Lower lobe of right lung (tissue), 2 donors: ENCODE data around the gene VWA8. TPM values are rescaled to one million over a fixed set of nuclear protein-coding genes. Genes with fewer than 3 reads are reported as not detected.

ENCODE experiments used
- ATAC-seq, 2 donors: fragments of 200-7000 bp; cut with Tn5 transposase; one replicate each; pipeline ENCODE4 v1.9.1; 2020 to 2022; ENCODE audit warnings: mild to moderate bottlenecking in 2 of 2, moderate library complexity in 2 of 2
- DNase-seq: peaks from one replicate; pipeline ENCODE4 v3.0.0-alpha.2; 2020
- H3K27ac ChIP-seq: fragments of 200-600 bp; one replicate; pipeline ENCODE4 v1.8.0; 2022
- H3K27me3 ChIP-seq: fragments of 200-600 bp; one replicate; pipeline ENCODE4 v1.8.0; 2022; ENCODE audit warnings: low read depth
- H3K36me3 ChIP-seq: fragments of 200-600 bp; one replicate; pipeline ENCODE4 v1.8.0; 2022; ENCODE audit warnings: mild to moderate bottlenecking
- H3K4me1 ChIP-seq: fragments of 200-600 bp; one replicate; pipeline ENCODE4 v1.8.0; 2022
- H3K4me3 ChIP-seq: fragments of 200-600 bp; one replicate; pipeline ENCODE4 v1.8.0; 2022; ENCODE audit warnings: mild to moderate bottlenecking
- H3K9me3 ChIP-seq: fragments of 200-600 bp; one replicate; pipeline ENCODE4 v1.8.0; 2022
- intact Hi-C: fragments of 100-400 bp; cut with DNase I; formaldehyde crosslinking; loops from one replicate; pipeline ENCODE4 v1.11.0; 2022
- total RNA-seq: library from RNA; stranded (reverse); fragmentation: NEBNext Ultra II Directional; extraction: Animal tissue kit (Norgen Biotek cat#: 25700); gene quantifications from one replicate; pipeline ENCODE4 v1.2.1, GENCODE V29; 2021
- TF ChIP-seq, protein P1 (sequence below): fragments of 200-600 bp; IDR thresholded peaks from one replicate; pipeline ENCODE4 v1.8.0; 2022; ENCODE audit warnings: antibody characterized with exemption, mild to moderate bottlenecking
- donor health status: DM: no; HTN: yes; CAD: no; lungs with severe emphysema.

VWA8 gene
- total RNA-seq, 1 donor from 2014 or later: 18.2 TPM

- intact Hi-C loops: no loop called here
- ATAC-seq: no peak
Measured at GRCh38 chr13:41823476-41823875, 137.4 kb downstream of the VWA8 start.

DNA sequence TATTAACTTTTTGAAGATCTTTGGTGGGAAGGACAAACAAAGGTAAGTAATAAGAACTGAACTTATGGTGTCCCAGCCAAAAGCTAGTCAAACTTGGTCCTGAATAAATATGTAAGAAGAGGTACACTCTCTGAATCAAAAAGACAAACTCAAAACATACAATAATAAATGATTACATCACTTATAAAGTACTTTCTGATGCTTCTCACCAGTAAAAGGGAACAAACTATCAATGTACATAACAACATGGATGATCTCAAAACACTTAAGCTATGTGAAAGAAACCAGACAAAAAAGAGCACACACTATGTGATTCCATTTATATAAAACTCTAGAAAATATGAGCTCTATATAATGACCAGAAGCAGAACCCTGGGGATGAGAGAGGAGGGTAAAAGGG is 138.3 kb downstream of the VWA8 start:
- Histone ChIP-seq H3K36me3 (no peaks in the 10 kb centered on the region), H3K27ac (no peak overlapping the region), H3K4me3 (no peak overlapping the region), H3K9me3 (no peaks in the 10 kb centered on the region), H3K4me1 (no peaks in the 10 kb centered on the region), H3K27me3 (no peaks in the 10 kb centered on the region)
- ATAC-seq: no peak
- TF ChIP-seq, protein P1, sequence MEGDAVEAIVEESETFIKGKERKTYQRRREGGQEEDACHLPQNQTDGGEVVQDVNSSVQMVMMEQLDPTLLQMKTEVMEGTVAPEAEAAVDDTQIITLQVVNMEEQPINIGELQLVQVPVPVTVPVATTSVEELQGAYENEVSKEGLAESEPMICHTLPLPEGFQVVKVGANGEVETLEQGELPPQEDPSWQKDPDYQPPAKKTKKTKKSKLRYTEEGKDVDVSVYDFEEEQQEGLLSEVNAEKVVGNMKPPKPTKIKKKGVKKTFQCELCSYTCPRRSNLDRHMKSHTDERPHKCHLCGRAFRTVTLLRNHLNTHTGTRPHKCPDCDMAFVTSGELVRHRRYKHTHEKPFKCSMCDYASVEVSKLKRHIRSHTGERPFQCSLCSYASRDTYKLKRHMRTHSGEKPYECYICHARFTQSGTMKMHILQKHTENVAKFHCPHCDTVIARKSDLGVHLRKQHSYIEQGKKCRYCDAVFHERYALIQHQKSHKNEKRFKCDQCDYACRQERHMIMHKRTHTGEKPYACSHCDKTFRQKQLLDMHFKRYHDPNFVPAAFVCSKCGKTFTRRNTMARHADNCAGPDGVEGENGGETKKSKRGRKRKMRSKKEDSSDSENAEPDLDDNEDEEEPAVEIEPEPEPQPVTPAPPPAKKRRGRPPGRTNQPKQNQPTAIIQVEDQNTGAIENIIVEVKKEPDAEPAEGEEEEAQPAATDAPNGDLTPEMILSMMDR: no peak
- intact Hi-C loops: no loop called here
- no peak for DNase-seq

More at GRCh38 chr13:41823476-41823875, 137.4 kb downstream of the VWA8 start:
- Histone ChIP-seq H3K27ac (no peak overlapping the region), H3K4me1 (no peaks in the 10 kb centered on the region), H3K36me3 (no peaks in the 10 kb centered on the region), H3K27me3 (no peaks in the 10 kb centered on the region), H3K9me3 (no peaks in the 10 kb centered on the region), H3K4me3 (no peak overlapping the region)
- no peak for DNase-seq
- TF ChIP-seq, protein P1: no peak

DNA sequence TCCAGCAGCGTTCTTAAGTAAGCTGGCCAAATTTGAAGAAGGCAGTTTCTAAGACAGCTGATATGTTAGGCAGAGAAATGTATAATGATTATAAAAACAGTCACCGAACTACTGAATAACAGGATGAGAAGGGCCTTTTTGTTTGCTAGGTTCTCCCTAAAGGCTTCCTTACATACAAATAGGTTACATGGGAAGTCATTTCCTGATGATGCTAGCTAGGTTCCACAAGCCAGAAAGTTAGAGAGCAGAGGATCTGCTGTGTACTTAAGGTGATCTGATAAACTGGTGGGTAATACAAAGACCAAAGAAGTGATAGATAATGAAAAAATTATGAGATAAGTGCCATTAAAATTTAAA is 139.7 kb downstream of the VWA8 start:
- no peaks in the 10 kb centered on the region for H3K36me3 ChIP-seq
- no peak for ATAC-seq
- TF ChIP-seq, protein P1: no peak
- intact Hi-C loops: no loop called here
- no peak overlapping the region for H3K4me3 ChIP-seq
- H3K27ac ChIP-seq: no peak overlapping the region
- H3K4me1 ChIP-seq: no peaks in the 10 kb centered on the region
- no peaks in the 10 kb centered on the region for H3K9me3 ChIP-seq
- no peaks in the 10 kb centered on the region for H3K27me3 ChIP-seq
- DNase-seq: no peak

- no peaks in the 10 kb centered on the region for H3K36me3 ChIP-seq
- intact Hi-C loops: no loop called here
- no peak overlapping the region for H3K4me3 ChIP-seq
- TF ChIP-seq, protein P1: no peak
- no peak overlapping the region for H3K27ac ChIP-seq
- no peak for ATAC-seq
- H3K9me3 ChIP-seq: no peaks in the 10 kb centered on the region
- no peaks in the 10 kb centered on the region for H3K4me1 ChIP-seq
- no peaks in the 10 kb centered on the region for H3K27me3 ChIP-seq
- no peak for DNase-seq
Measured at GRCh38 chr13:41820581-41821237, 140.2 kb downstream of the VWA8 start.

GRCh38 chr13:41816057-41816456 is 144.9 kb downstream of the VWA8 start:
- Histone ChIP-seq H3K4me3 (no peak overlapping the region), H3K36me3 (peaks cover 5% of the 10 kb centered on the region), H3K27me3 (no peaks in the 10 kb centered on the region), H3K4me1 (peaks cover 9% of the 10 kb centered on the region), H3K9me3 (no peaks in the 10 kb centered on the region), H3K27ac (no peak overlapping the region)
- intact Hi-C loops: no loop called here
- no peak for ATAC-seq
- DNase-seq: no peak
- TF ChIP-seq, protein P1: no peak
